Ramos (cell line): ENCODE results near the gene MT1A.
"Not testable (repeated sequence)": the region's sequence is repeated elsewhere in the genome, so short reads cannot be mapped to it uniquely, and the experiment has no call there.

Experiments used
- in situ Hi-C: fragments of 300-500 bp; cut with MboI; formaldehyde crosslinking; loops from one replicate; pipeline ENCODE4 v1.14.3; 2022; ENCODE audit warnings: low sequenced_read_pairs; ENCODE audit not compliant: unreplicated experiment

MT1A gene

DNA sequence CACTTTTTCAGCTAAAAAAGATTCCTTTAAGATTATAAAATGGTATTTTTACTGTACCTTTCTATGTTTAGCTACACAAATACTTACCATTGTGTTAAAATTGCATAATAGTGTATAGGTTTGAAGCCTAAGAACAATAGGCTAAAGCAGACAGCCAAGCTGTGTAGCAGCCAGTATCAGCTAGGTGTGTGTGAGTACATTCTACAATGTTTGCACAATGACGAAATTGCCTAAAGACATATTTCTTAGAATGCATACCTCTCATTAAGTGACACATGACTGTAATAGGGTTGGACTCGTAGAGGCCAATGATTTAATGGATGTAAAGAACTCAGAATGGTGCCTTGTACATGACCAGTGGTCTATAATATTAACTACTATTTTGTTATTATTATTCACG, 11.4 kb downstream of the MT1A start:
- in situ Hi-C loops, result no loop called here

DNA sequence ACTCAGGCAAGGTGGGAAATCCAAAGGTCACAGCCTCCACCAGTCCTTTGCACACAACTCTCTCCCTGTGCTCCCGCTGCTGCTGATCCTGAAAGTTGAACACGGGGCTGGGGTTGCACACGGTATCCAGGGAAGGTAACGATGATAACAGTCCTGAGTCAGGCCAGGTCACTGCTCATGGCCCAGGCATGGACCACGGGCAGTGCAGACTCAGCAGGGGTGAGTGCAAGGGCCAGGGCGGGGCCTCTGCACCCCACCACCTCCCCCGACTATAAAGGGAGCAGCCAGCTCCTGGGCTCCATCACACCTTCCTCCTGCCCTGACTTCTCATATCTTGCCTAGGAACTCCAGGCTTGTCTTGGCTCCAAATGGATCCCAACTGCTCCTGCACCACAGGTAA, 13.1 kb downstream of the MT1A start, which contains the start of gene MT1B:
Gene MT1B, plus strand, starts transcription at position 301 of the 400 bp plus-strand sequence. Its CDS starts 68 bp downstream, at position 369.
- in situ Hi-C loops, result no loop called here

DNA sequence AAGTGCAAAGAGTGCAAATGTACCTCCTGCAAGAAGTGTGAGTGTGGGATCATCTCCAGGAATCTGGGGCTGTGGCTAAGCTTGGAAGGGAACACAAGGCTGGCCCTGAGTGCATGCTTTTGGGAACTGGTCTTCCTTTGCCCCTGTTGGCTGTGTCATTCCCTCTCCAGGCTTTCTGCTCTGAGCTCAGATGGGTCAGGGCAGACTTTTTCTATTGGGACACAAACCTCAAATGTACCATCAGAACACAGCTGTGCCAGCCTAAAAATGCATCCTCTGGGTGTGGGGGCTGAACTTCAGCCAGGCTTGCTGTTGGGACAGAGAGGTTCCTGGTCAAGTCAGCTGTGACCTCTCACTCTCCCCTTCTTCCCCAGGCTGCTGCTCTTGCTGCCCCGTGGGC, 14.1 kb downstream of the MT1A start:
- in situ Hi-C loops, result no loop called here

DNA sequence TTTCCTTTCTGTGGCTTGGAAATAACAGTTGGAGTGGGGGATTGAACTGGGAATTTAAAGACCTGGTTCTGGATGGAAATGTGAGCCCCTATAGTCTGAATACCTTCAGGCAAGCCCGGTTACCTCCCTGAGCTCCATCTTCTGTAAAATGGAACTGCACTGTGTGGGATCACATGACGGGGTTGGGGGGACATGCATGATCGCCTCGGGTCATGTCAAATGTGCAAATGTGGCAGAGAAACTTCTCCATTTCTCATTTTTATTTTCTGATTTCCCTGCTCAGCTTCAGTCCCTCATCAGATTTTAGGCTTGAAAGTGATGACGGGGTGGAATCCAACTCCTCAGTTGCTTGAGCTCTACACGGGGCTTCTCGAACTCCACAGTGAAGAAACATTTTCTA, 14.8 kb downstream of the MT1A start:
- in situ Hi-C loops, result no loop called here

DNA sequence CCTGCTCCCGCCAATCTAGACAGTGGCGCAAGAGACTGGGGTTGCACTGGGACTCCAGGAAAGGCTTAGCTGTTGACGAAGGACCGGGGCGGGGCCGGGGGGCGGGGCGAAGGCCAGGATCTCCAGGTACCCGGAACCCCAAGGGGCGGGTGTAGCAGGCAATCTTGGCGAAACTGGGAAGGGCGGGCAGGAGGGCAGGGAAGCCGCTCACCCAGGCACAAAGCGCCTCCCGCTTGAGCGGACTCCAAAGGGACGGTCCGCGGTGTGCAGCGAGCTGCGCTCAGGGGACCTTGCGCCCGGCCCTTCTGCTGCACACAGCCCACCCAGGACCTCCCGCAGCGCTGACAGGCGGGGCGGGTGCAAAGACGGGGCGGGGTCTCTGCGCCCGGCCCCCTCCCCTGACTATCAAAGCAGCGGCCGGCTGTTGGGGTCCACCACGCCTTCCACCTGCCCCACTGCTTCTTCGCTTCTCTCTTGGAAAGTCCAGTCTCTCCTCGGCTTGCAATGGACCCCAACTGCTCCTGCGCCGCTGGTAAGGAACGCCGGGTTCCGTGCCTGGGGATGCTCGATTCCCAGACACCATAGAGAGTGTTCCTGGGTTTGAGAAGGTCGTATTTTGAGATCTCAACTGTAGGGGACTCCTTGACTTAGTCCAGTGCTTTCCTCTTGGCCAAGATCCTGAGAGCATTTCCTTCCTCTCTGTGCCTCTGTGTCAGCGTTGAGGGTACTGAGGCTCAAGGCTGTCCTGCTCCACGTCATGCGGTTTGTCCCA, 19.3 kb downstream of the MT1A start, which contains the start of gene MT1F:
Gene MT1F, plus strand, starts transcription at position 405 of the 772 bp plus-strand sequence. Its CDS starts 100 bp downstream, at position 505.
- in situ Hi-C loops, result no loop called here

- in situ Hi-C loops, result no loop called here
These were observed 19.9 kb downstream of the MT1A start for GRCh38 chr16:56658327-56658875.

GRCh38 chr16:56662357-56663354, 24.2 kb downstream of the MT1A start:
- in situ Hi-C loops, result no loop called here

DNA sequence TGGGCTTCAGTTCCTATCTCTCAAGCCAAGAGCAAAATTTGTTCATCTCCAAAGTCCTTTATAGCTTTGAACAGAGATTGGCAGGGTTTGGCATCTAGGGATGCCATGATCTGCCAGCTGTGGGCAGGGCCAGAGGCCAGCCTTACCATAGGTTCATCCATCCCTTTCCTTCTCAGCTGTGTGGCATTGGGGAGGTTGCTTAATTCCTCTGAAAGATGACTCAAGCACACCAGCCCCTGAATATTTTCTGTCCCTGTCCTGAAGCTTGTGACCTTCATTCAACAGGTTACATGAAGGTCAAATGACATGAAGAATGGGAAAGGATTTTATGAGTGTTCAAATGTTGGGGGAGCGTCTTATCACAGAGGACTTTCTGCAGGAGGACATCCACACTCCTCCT, 26.0 kb downstream of the MT1A start:
- in situ Hi-C loops, result no loop called here

GRCh38 chr16:56665286-56666261, 27.1 kb downstream of the MT1A start:
- in situ Hi-C loops, result not testable (repeated sequence)

DNA sequence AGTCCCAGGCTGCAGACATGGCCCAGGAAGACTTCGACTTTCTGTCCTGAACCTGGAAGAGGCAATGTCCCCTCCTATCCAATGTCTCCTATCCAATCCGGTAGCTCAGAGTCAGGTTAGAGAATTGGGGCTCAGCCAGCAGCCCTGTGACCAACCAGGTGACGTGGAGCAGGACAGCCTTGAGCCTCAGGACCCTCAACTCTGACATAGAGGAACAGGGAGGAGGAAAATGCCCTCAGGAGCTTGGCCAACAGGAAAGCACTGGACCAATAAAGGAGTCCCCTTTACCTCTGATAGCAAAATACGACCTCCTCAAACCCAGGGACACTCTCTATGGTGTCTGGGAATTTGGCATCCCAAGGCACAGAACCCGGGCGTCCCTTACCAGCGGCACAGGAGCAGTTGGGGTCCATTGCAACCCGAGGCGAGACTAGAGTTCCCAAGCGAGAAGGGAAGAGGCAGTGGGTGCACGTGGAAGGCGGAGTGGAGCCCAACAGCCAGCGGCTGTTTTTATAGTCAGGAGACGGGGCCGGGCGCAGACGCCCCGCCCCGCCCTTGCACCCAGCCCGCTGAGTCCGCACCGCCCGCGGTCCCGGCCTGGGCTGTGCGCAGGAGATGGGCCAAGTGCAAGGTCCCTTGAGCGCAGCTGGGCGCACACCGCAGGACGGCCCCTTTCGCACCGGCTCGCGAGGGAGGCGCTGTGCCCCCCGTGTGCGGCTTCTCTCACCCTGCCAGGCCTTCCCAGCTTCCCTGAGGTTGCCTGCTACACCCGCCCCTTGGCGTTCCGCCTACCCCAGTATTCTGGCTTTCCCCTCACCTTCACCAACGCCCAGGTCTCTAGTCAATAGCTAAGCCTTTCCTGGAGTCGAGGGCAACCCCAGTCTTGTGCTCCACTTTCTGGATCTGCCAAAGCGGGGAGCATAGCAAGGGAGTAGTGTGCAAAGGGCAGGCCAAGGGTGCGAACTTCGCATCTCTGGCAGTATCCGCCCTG, 29.4 kb downstream of the MT1A start, which contains the start of gene MT1G:
Gene MT1G, minus strand, starts transcription at position 485 of the 991 bp plus-strand sequence. Its CDS starts 72 bp downstream, at position 413.
- in situ Hi-C loops, result no loop called here

- in situ Hi-C loops, result no loop called here
These were observed 30.8 kb downstream of the MT1A start, which contains the start of gene MT1H for GRCh38 chr16:56669005-56669839. Gene MT1H (plus strand): TSS chr16:56669814. CDS start chr16:56669885, 71 bp downstream.

DNA sequence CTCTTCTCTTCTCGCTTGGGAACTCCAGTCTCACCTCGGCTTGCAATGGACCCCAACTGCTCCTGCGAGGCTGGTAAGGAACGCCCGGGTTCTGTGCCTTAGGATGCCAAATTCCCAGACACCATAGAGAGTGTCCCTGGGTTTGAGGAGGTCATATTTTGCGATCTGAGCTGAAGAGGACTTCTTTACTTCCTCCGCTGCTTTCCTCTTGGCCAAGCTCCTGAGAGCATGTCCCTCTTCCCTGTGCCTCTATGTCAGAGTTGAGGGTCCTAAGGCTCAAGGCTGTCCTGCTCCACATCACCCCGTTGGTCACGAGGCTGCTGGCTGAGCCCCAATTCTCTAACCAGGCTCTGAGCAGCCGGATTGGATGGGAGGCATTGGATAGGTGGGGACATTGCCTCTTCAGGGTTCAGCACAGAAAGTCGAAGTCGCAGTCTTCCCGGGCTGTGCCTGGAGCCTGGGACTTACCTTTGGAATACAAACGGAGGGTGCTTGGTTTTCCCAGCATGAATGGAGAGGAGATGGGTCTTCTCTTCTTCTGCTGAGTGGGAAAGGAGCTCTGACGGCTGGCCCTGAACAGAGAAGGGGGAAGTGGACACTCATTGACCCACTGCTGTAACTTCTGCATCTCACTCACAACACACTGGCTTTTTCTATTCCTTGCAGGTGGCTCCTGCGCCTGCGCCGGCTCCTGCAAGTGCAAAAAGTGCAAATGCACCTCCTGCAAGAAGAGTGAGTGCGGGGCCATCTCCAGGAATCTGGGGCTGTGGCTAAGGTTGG, 31.6 kb downstream of the MT1A start:
- in situ Hi-C loops, result no loop called here

DNA sequence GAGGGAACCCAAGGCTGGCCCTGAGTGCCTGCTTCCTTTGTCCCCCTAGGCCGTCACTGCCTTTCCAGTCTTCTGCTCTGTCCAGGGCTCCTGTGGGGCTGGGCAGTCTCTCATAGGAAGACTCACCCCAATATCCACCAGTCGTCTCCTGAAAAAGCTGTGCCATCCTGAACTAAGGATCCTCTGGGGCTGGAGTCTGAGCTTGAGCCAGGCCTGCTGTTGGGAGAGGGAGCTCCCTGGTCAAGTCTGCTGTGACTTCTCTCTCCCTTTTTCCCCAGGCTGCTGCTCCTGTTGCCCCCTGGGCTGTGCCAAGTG, 32.1 kb downstream of the MT1A start:
- in situ Hi-C loops, result no loop called here

- in situ Hi-C loops, result not testable (repeated sequence)
These were observed 33.2 kb downstream of the MT1A start for GRCh38 chr16:56671691-56672090.

GRCh38 chr16:56672171-56672570, 33.7 kb downstream of the MT1A start:
- in situ Hi-C loops, result not testable (repeated sequence)

GRCh38 chr16:56672761-56673536, 34.5 kb downstream of the MT1A start:
- in situ Hi-C loops, result no loop called here
